Body of pancreas (tissue), 4 donors: ENCODE data around the gene AFF3.

Experiments
- CTCF ChIP-seq, 7 experiments: fragments of 450-650 bp in 4 of 7; fragments of 200-600 bp in 3 of 7; sonication (generic) in 3 of 7; IDR thresholded peaks; one replicate each; pipeline ENCODE4 v1.5.1; 2016 to 2019; ENCODE audit warnings: antibody characterized with exemption in 7 of 7
- POLR2A ChIP-seq, 3 donors: fragments of 450-650 bp; IDR thresholded peaks; one replicate each; pipeline ENCODE4 v1.6.1; 2016; ENCODE audit warnings: antibody characterized with exemption in 3 of 3, mild to moderate bottlenecking in 2 of 3

- TF ChIP-seq CTCF (IDR thresholded peaks at IDR 0.05) (no peak), POLR2A (IDR thresholded peaks at IDR 0.05) (no peak)
These were observed 501.7 kb downstream of the AFF3 start for GRCh38 chr2:99640635-99641151.
